Astrocyte of the hippocampus (primary cell): ENCODE measurements around the gene FOCAD.
A peak's percentile ranks its signal among the peaks of the same experiment; 100 is the strongest.
"Not testable (repeated sequence)": the region's sequence is repeated elsewhere in the genome, so short reads cannot be mapped to it uniquely, and the experiment has no call there.

ENCODE experiments used
- DNase-seq: peaks from one replicate; pipeline ENCODE4 v3.0.0; 2011; ENCODE audit warnings: low read depth, low spot score

Gene FOCAD

DNA sequence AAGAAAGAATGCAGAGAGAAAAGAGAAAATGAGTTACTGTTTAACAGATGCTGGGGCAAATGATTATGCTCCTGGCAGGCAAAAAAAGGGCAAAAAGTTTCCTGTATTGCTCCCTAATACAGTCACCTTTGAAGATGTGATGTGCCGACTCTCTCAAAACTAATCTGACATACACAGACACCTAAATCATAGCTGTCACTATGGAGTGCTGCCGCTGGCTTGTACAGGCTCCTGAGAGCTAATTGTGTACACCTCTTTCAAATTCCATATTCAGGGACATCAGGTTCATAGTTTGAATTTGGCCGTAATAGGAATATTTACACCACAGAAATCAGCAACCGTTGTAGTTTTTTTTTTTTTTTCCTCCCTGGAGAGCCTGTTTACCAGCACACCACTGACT lies 12.4 kb upstream of the FOCAD start:
- DNase-seq: no peak

DNA sequence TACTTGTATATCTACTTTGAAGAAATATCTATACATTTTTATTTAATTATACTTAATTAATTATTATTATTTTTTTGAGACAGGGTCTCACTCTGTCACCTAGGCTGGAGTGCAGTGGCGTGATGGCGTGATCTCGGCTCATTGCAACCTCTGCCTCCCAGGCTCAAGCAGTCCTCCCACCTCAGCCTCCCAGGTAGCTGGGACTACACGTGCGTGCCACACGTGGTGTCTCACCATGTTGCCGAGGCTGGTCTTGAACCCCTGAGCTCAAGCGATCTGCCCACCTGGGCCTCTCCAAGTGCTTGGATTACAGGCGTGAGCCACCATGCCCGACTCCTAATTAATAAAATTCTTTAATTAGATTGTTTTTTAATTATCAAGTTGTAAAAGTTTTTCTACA lies 10.5 kb upstream of the FOCAD start:
- DNase-seq: not testable (repeated sequence)

DNA sequence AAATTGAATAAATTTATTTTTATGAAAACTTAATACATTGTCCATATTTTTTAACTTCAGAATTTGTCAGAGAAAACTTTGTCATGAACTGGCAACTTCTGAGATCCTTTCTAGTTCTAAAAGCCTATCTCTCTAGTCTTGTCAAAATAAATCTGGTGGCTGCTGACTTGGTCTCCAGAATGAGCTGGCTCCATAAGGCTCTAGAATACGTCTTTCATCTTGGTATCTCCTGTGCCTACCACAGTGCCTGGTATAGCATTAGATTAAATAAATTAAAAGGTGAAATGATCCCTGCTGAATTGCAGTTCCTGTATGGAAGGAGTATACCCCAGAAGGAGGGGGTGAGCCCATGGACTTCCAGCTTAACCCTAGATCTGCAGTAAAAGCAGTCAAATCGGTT lies 2.6 kb upstream of the FOCAD start:
- DNase-seq: no peak

DNA sequence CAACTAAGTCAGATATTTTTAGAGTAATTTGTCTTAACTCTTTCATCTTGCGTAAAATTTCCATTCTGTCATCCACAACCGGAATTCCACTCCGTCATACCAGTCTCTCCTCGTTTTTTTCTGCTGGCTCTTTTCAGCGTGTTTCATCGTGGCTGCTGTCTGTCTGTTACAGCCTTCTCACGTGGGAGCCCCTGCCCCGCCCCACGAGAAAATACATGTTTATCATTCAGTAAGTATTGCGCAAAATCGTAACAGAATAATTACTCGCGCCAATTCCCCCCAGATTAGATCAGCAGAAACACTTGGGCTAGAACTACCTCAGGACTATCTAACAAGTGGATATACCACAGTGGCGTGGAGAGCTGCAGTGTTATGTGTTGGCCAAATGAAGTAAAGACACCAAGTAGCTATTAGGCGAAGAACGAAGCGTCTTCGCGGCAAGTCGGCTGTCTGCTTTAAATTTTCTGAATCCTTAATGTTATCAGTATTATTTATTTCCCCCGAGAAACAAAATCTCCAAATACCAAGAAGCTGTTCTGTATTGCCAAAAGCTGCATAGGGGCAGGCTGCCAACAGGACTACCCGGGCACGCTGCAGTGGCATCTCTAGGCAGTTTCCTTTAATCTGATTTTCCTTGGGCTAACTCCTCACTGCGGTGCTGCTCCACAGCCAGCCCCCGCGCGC lies 566 bp upstream of the FOCAD start:
- DNase-seq: peak; percentile 53

DNA sequence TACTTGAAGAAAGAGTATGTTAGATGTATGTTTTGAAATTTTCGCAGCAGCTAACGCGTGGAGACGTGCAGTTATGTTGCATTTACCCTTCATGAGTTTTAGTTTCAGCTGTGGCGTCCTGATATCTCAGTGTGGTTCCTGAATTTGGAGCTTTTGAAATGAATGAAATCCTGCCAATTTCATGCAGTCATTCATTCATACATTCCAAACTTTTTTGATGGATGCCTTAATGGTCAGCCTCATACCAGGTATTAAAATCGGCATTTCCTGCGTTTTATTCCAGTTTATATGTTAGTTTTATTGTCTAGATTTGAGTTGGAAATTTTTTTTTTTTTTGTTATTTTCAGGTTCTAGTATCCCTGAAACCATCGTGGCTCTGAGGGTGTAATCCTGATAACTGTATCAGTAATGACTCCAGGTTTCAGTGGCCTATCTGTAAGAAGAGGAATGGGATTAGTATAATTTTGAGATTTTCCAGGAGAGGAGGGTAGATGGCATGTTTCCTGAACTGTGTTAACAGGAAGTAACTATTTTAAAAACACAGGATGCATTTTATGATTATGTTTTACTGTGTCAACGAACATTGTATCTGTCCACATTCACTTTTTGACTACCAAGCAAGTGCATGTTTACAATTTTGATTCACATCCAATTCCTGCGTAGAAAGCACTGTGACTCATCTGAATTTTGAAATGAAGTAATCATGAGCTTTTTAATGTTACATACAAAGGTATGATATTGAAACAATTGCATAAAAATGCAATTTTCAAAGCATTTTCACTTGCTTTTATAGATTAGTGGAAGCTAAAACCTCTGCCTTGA lies 1.0 kb downstream of the FOCAD start:
- DNase-seq: peak; percentile 41

DNA sequence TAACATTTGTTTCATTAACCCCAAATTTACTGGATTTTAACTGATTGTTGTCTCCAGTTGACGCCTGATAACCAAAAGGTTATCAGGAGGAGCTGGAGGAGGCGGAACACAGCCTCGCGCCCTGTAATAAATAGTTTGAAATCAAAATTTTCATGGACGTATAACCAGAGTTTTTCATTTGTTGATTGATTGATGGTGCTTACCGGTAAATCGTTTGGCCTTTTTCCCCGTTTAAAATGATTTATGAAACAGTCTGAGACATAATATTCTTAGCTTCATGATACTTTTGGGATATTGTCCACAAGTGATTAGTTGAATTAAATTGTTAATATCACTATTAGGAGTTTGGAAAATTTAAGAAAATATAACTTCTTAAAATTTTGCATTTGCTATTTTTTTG lies 1.7 kb downstream of the FOCAD start:
- DNase-seq: no peak

DNA sequence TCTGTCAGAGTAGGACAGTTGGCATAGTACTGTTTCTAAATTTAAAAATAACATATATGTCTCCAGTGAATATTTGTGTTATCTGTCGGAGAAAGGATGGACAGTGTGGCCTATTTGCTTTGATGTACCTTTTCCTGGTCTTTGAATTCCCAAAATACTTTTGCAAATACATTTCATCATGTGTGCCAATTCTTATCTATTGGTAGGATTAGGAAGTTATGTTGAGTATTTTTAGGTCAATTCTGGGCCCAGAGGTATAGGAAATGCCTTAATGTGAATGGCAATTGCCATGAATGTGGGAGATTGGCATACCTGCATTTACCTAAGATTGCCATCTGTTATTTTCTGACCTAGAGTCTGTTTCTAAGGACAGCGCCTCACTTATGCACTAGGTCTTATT lies 5.8 kb downstream of the FOCAD start:
- DNase-seq: no peak

DNA sequence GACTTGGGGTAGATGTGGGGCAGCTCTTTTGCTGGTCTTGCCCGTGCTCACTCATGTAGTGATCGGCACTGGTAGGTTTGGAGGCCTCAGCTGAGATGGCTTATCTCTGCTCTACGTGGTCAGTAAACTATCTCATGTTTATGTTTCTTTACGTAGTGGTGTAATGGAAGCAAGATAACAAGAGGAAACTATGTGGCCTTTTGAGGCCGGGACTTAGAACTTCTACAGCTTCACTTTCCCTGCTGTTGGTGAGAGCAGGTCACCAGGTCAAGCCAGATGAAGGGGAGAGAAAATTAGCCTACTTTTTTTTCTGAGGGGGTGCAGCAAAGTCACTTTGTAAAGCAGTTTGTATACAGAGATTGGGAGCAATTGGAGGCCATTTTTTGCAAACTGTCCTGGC lies 8.5 kb downstream of the FOCAD start:
- DNase-seq: peak; percentile 13

DNA sequence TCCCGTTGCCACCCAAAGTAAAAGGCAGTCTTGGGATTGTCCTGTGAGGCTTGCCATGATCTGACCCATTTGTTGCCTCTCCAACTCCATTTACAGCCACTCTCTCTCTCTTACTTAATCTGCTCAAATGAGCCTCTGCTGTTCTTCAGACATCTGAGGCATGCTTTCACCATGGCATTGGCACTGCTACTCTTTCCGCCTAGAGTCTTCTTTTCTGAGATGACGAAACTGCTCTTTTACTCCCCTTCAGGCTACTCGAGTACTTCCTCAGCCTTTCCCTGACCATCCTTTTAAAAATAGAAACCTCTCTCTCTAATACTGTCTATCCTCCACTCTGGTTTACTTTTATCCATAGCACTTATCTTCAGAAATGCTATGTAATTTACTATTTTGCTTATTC lies 9.0 kb downstream of the FOCAD start:
- DNase-seq: no peak

DNA sequence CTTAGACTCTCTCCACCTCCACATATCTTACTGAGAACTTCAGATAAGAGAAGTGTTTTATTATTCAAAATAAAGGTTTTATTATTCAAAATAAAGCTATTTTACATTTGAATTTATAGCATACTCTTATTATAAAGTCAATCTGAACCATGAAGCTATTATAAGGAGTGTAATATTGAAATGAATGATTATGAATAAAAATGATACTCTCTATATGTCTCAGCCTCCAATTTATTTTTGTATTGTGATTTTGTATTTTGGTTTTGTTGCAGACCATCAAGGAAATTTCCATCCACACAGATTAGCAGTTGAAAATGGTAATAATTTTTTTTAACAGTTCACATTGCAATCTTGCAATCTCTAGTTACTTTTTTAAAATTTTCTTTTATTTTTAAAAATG lies 10.2 kb downstream of the FOCAD start:
- DNase-seq: no peak

DNA sequence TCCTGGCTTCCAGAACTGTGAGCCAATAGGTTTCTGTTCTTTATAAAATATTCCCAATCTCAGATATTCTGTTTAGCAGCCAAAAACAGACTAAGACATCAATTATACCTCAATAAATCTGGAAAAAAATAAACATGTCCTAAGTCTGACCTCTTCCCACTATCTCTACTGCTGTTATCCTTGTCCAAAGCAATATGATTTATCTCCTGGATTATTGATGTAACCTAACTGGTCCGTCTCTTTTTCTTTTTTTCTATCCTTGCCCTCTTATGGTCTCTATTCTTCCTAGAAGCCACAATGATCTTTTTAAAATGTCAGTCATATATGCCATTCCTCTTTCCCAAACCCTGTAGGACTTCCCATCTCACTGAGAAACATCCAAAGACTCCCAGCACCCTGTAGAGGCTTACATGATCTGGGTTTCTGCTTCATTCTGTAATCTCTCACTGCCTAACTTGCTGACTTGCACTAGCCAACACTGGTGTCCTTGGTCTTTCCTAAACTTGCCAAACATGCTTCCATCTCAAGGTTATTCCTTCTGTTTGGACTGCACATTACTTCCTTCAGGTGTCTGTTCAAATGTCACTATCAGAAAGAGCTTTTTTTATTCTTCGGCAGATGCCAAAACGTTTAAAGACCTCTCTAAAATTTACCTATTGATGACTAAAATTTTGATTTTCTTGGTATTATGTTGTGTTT lies 13.1 kb downstream of the FOCAD start:
- no peak for DNase-seq

DNA sequence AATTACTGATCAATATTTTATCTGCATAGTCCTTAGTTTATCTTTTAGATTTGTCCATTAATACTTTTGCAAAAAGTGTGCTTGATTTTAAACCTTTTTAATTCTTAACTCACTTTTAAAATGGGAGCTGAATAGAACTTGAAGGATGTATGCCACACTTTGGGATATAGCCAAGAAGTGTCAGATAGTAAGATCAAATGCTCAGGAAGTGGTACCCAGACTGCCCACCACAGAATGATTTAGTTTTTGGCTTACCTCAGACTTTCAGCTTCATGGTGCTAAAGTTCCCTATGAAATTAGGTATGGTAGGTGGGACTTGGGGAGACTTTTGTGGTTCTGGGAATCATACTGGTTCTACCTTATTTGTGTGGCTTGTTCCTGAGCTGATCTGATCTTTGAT lies 14.7 kb downstream of the FOCAD start:
- peak; percentile 2 for DNase-seq

DNA sequence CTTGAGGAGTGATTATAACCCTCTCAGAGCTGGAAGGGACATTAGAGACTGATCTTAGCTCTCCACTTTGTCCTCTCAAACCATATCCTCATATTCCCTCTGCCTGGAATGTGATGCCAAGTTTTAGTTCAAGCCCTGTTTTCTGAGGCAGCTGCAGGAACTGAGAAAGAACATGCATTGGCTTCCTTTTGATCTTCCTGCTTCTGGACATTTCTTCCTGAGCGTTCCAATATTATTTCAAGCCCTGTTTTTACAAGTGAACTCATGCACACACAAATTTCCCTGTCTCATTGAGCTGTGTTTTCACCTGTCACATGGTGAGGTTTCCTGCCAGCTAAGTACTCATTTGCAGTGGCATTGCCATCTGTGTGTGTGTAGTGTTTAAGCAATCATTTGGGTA lies 17.0 kb downstream of the FOCAD start:
- DNase-seq: peak; percentile 46

DNA sequence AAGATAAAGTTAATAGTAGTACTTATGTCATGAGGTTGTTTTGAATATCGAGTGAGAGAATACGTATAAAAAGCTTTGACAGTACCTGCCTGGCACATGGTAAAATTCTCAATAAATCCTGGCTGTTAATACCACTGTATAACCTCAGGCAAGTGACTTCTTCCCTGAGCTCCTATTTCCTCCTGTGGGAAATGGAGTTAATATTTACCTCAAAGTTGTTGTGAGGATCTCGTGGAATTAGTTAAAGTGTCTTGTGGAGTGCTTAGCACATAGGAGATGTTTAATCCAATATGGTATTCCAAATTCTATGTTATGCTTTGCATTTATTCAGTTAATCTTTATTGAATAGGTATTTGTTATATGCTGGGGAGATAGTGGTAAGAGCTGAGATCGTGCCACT lies 18.5 kb downstream of the FOCAD start:
- no peak for DNase-seq

DNA sequence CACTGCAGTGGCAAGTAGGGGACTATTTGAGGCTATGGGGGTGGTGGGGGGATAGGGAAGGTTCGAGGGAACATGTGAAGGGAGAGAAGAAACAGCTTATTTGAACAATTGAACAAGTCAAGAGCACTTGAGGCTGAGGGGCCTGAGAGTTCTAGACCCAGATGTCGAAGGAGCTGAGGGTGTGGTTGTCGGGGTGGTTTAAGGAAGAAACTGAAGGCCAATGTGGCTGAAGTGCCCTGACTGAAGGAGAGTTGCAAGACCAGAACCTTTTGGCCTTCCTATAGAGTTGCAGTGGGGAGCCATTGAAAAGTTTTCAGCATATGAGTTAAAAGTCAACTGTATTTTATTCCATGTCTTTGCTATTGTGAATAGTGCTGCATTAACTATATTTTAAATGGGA lies 19.1 kb downstream of the FOCAD start:
- DNase-seq: no peak

DNA sequence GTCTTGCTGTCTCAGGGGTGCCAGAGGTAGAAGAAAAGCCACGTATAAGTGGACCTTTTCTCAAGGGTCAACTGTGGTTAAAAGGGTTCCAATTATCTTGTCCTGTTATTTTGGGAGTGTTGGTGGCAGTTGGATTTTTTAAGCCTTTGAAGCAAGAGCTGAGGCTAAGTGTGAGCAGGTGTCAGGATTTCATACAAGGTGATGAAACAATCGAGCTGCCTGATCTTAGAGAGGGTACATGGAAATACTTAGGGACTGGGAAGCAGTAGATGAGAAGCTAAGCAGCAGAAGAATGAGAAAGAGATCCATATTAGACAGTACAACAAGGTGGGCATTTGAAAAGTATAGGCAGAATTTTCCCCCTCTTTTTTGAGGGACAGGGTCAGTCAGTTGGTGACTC lies 23.6 kb downstream of the FOCAD start:
- DNase-seq: no peak

DNA sequence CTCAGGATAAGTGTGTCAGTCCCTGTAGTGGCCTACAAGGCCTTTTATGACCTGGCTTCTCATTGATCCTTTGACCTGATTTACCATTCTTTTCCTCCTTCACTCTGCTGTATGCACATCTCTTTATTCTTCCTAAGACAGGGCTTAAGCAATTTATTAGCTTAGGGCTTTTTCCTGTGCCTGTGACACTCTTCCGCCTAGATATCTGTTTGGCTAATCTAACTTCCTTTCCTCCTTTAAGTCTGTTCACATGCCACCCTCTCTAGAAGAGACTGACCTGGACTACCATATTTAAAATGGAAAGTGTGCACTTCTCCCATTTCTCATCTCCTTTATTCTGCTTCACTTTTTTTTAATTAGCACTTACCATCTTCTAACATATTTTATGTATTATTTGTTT lies 29.1 kb downstream of the FOCAD start:
- DNase-seq: no peak

DNA sequence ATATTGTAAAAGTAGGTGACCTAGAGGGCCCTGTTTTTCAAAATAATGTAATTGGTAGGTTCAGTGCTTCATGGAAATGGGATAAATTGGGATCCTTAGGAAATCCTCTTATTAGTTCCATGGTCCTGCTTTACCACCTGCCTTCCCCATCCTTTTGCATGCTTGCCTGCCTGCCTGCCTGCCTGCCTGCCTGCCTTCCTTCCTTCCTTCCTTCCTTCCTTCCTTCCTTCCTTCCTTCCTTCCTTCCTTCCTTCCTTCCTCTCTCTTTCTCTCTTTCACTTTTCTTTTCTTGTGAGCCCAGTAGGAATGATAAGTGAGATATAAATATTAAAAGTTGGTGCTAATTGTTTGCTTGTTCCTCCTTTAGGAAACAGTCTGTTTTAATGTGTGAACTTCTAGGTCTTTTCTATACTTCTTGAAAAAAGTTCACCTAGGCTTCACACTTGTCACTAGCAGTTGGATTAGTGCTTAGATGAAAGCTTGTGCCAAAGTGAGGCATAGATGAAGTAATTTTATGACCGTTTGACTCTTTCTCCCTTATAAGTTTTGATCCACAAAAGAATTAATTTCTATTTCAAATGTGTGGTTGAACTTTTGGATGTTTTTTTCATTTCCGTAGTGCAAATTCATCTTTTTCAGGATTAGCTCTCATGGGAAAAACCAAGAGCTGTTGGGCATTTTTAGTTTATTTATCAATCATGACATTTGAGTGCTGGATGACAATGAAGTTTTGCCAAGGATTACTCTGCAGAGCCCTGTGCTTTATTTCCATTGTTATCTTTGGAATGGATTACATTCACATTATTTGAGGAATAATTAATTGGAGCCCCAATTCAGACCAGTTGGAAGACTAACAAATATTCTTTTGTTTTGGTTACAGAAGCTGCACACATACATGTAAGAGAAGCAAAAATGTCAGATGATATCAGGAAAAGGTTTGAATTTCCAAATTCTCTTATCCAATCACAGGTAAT lies 30.7 kb downstream of the FOCAD start:
- DNase-seq: no peak

DNA sequence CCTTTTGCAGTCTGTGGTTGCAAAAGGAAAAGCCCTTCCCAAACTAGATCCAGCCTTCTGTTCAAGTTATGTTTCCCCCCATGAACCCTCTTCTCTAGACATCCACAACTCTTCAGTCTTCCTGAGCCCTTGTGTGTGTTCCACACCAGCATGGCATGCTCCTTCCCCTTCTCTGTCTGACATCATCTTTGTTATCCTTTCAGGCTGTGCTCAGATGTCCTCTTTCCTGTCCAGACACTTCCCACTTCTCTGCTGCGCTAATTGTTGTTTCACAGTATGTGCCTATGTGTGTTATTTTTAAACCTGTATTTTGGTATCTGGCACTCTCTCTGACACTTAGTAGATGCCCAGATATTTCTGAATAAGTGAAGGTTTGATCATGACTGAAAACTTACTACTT lies 38.2 kb downstream of the FOCAD start:
- DNase-seq: no peak

DNA sequence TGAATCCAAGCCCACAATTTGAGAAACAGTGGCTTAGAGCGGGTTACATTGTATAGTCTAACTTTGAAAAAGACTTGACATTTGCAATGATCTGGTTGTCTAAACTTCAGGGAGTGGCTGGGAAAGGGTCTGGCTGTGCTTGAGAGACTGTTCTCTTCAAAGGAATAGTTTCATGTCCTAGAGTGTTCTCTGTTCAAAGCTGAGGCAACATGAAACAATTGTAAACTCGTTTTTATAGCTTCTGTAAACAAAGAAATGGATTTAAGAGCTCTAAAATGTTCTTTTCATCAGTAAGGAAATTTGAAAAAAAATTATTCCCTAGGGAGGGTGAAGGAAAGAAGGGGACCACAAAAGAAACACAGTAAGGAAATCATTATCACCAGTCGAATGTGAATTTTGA lies 41.6 kb downstream of the FOCAD start:
- DNase-seq: no peak

DNA sequence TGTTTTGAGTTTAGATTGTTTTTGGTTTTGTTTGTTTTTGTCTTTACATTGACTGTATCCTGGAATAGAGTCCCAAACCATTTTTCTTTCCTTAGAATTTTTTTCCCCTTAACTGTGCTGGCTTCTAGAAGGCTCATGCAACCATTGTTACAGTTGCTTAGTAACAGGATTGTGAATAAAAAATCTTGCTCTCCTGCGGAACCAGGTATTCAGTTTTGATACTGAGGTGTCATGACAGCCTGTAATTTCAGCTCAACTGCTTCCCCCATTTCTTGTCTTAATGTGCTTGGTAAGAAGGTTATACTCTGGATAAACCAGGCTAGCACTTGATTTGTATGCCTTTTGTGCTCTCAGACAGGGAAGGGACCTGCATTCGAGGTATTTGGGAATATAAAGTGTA lies 42.1 kb downstream of the FOCAD start:
- DNase-seq: no peak
